Uterus (tissue), 4 donors: ENCODE measurements around the gene NDUFV2. TPM values are rescaled to one million over a fixed set of nuclear protein-coding genes. Genes with fewer than 3 reads are reported as not detected.

Source experiments
- DNase-seq, 2 donors: peaks; one replicate each; pipeline ENCODE4 v3.0.0-alpha.2; 2019 to 2020
- H3K27ac ChIP-seq, 2 donors: fragments of 200-600 bp; sonication (generic); 1 replicate in 1 of 2; 2 replicates in 1 of 2; pipeline ENCODE4 v1.5.1; 2016 to 2018
- H3K27me3 ChIP-seq, 2 donors: fragments of 200-600 bp; sonication (generic); one replicate each; pipeline ENCODE4 v1.5.1; 2018 to 2019; ENCODE audit warnings: control low read depth in 1 of 2
- H3K36me3 ChIP-seq, 2 donors: fragments of 200-600 bp; sonication (generic); one replicate each; pipeline ENCODE4 v1.5.1; 2019; ENCODE audit warnings: control low read depth in 1 of 2
- H3K4me1 ChIP-seq, 2 donors: fragments of 200-600 bp; sonication (generic); one replicate each; pipeline ENCODE4 v1.5.1; 2018 to 2019; ENCODE audit warnings: control low read depth in 1 of 2
- H3K4me3 ChIP-seq, 2 donors: fragments of 200-600 bp; sonication (generic); 1 replicate in 1 of 2; 2 replicates in 1 of 2; pipeline ENCODE4 v1.5.1; 2018 to 2019; ENCODE audit warnings: mild to moderate bottlenecking in 1 of 2
- H3K9me3 ChIP-seq, 2 donors: fragments of 200-600 bp; sonication (generic); one replicate each; pipeline ENCODE4 v1.5.1; 2019; ENCODE audit warnings: control low read depth in 1 of 2
- CTCF ChIP-seq, 4 experiments: fragments of 200-600 bp in 2 of 4; fragments of 450-650 bp in 2 of 4; sonication (generic) in 2 of 4; IDR thresholded peaks; one replicate each; pipeline ENCODE4 v1.5.1; 2016 to 2019; ENCODE audit warnings: antibody characterized with exemption in 4 of 4, mild to moderate bottlenecking in 2 of 4, moderate library complexity in 1 of 4
- POLR2A ChIP-seq, 2 donors: fragments of 450-650 bp; IDR thresholded peaks; one replicate each; pipeline ENCODE4 v1.6.1; 2016; ENCODE audit warnings: antibody characterized with exemption in 2 of 2, mild to moderate bottlenecking in 1 of 2, moderate library complexity in 1 of 2
- intact Hi-C: fragments of 100-400 bp; cut with DNase I; formaldehyde crosslinking; loops from one replicate; pipeline ENCODE4 v1.15.1; 2023; ENCODE audit warnings: low total_unique reads
- total RNA-seq, 4 donors: library from RNA; depleted of rRNA in 3 of 4; stranded (reverse); fragments of >200 nt in 3 of 4; gene quantifications; one replicate each; pipeline versions ENCODE4 v1.1.0 to v1.2.4, GENCODE V29; 2014 to 2023
- donor health status: DM: yes; HTN: yes; CAD: no.

NDUFV2 gene
- total RNA-seq, 4 donors from 2014 or later, result 54.8 to 99.8 (median 95.8) TPM

DNA sequence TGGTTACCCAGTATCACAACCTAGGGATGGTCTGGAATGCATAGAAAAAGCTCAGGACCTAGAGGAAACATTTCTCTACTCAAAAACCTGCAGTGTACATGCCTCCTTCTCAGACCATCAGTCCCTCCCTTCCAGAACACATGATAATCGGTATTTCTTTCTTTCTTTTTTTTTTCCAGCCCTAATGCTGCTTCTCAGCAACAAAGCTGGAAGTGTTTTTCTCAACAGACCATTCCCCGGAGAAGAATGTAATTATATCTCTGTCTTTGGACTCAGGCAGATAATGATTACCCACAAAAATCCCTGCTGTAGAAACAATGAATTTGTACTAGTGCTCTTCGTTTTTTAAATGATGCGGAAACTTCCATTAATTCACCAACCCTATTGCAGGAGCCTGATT, 44.1 kb upstream of the NDUFV2 start:
- intact Hi-C loops, result no loop called here
- Histone ChIP-seq H3K27ac (no peak overlapping the region), H3K9me3 (no peaks in the 10 kb centered on the region), H3K4me3 (no peak overlapping the region), H3K36me3 (no peaks in the 10 kb centered on the region), H3K27me3 (no peaks in the 10 kb centered on the region), H3K4me1 (no peaks in the 10 kb centered on the region)
- DNase-seq, result no peak
- TF ChIP-seq POLR2A (IDR thresholded peaks at IDR 0.05), result no peak
- no peak for TF ChIP-seq CTCF (IDR thresholded peaks at IDR 0.05)

- intact Hi-C loops, result no loop called here
Observed at GRCh38 chr18:9062418-9062751, 40.1 kb upstream of the NDUFV2 start.

GRCh38 chr18:9065864-9066263, 36.6 kb upstream of the NDUFV2 start:
- no peak for DNase-seq
- no peaks in the 10 kb centered on the region for H3K9me3 ChIP-seq
- TF ChIP-seq CTCF (IDR thresholded peaks at IDR 0.05) (no peak), POLR2A (IDR thresholded peaks at IDR 0.05) (no peak)
- intact Hi-C loops, result no loop called here
- no peak overlapping the region for H3K4me3 ChIP-seq
- H3K27ac ChIP-seq, result no peak overlapping the region
- H3K27me3 ChIP-seq, result no peaks in the 10 kb centered on the region
- H3K36me3 ChIP-seq, result no peaks in the 10 kb centered on the region
- H3K4me1 ChIP-seq, result no peaks in the 10 kb centered on the region

More at GRCh38 chr18:9062418-9062751, 40.1 kb upstream of the NDUFV2 start:
- no peaks in the 10 kb centered on the region for H3K36me3 ChIP-seq
- TF ChIP-seq CTCF (IDR thresholded peaks at IDR 0.05), result no peak
- no peak for TF ChIP-seq POLR2A (IDR thresholded peaks at IDR 0.05)
- H3K4me3 ChIP-seq, result no peak overlapping the region
- no peaks in the 10 kb centered on the region for H3K4me1 ChIP-seq
- no peaks in the 10 kb centered on the region for H3K27me3 ChIP-seq
- DNase-seq, result no peak
- no peak overlapping the region for H3K27ac ChIP-seq
- H3K9me3 ChIP-seq, result no peaks in the 10 kb centered on the region

DNA sequence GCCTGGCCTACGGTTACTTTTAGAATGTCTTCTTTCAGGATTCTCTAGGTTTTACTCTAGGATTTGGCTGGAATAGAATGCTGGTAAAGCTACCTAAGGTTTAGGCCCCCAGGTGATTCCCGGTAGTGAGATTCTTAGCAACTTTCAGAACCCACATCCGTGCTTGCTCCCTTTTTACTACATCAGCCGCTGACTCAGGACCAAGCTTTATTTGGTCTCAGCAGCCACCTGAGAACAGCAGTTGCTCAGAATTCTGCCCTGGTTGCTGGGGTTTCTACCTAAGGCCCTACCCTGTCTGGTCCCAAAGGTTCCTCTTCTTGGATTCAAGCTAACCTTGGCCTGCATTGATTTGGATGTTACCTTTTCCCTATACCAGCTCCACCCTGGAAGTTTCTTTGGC, 36.1 kb upstream of the NDUFV2 start:
- H3K27me3 ChIP-seq, result no peaks in the 10 kb centered on the region
- H3K27ac ChIP-seq, result no peak overlapping the region
- TF ChIP-seq POLR2A (IDR thresholded peaks at IDR 0.05) (no peak), CTCF (IDR thresholded peaks at IDR 0.05) (no peak)
- no peak for DNase-seq
- no peak overlapping the region for H3K4me3 ChIP-seq
- intact Hi-C loops, result no loop called here
- no peaks in the 10 kb centered on the region for H3K4me1 ChIP-seq
- no peaks in the 10 kb centered on the region for H3K9me3 ChIP-seq
- H3K36me3 ChIP-seq, result no peaks in the 10 kb centered on the region

DNA sequence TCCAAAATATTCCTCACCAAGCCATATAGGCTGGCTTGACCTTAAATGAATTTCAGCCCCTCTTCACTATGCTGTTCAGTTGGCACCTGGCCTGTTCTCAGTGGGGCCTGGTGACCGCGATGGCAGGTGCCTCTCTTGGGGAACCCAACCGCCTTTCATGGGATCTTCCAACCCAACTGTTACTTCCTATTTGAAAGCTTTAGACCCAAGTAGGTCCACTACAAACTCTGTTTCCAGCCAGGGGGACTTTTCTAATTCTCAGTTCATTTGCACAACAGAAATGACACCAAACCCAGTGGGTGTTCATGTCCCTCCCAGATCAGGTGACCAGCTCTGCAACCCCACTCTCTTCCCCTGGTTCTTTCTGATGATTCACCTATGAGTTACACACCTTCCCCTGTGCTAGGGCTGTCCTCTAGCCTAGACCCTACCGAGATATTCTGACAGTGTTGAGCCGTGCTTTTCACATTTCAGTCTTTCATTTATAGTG, 35.6 kb upstream of the NDUFV2 start:
- TF ChIP-seq CTCF (IDR thresholded peaks at IDR 0.05), result no peak
- no peak for TF ChIP-seq POLR2A (IDR thresholded peaks at IDR 0.05)
- no peaks in the 10 kb centered on the region for H3K4me1 ChIP-seq
- no peak overlapping the region for H3K4me3 ChIP-seq
- no peaks in the 10 kb centered on the region for H3K9me3 ChIP-seq
- H3K27me3 ChIP-seq, result no peaks in the 10 kb centered on the region
- DNase-seq, result no peak
- H3K27ac ChIP-seq, result no peak overlapping the region
- no peaks in the 10 kb centered on the region for H3K36me3 ChIP-seq
- intact Hi-C loops, result no loop called here
